NCI-H82 treated with DMSO at 0.1 percent for 48 hours (cell line): ENCODE data around the gene SMPD3.

Source experiments
- DNase-seq: peaks from one replicate; lab custom pipeline; 2025; ENCODE audit not compliant: unreplicated experiment; lab: John Stamatoyannopoulos, UW

Gene SMPD3

DNA sequence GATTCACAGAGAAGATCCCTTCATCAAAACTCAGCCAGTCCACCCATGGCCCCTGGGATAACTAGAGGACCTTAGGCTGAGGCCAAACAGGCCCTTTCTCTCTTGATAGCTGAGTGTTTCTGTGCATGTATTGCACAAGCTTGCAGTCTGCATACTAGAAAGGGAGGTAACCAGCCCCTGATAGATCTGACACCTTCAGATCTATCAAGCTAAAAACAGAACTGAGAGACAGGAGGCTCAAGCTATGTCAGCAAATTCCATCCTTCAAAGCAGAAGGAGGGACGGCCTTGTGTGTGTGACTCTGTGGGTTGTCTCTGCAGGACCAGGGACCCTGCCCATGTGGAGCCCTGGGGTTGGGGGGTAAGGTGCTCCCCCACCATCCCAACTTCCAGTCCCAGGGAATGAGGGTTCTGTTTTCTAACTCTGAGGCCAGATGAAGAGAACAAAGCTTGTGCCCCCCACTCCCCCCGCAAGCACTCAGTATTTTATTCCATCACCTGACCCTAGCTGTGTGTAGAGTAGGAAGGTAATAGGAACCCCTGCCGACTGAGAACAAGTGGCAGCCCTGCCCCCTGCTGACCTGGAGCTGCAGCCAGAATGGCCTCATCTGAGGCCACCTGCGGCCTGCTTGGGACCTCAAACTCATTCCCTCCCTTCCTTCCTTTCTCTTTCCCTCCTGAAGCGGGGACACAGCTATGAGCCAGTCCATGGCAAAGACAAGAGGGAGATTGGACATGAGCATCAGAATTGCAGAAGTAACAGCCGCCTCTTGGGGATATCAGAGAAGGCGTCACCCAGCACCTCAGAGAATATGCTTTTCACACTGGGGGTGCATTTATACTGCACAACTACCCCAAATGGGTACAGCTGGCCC lies 63.8 kb downstream of the SMPD3 start:
- no peak for DNase-seq

DNA sequence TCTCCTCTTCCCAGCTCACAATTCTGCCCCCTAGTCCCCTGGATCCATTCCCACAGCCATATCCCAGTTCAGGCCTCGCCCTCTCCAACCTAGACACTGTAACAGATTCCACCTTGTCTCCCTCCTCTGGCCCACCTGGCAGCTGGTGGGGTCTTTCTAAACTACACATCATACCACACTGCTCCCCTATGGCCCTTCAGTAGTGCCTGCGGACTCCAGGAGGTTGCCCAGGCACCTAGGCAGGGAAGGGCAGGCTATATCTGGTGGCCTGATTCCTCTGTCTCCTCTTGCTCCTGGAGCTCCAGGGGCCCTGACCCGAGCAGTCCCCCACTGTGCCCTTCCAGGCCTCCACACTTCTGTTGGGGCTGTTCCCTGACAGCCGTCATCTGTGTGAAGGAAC lies 64.5 kb downstream of the SMPD3 start:
- DNase-seq = no peak

DNA sequence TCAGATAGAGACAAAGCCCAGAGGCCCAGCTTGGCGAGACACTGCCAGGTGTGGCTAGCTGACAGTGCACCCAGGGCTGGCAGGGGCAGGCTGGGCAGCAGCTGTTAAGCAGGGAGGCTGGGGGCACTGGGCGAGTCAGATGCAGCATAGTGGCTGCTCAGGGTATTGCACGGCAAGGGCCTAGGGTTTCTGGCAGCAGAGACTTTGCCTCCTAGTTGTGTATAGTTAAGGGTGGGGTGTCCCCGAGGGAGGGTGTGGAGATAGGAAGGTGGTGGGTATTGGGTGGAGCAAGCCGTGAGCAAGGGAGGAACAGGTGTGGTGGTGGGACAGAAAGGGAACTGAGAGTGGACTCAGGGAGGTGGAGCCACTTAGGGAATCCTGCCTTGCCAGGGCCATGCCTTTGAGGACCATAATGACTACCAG lies 66.0 kb downstream of the SMPD3 start:
- no peak for DNase-seq

DNA sequence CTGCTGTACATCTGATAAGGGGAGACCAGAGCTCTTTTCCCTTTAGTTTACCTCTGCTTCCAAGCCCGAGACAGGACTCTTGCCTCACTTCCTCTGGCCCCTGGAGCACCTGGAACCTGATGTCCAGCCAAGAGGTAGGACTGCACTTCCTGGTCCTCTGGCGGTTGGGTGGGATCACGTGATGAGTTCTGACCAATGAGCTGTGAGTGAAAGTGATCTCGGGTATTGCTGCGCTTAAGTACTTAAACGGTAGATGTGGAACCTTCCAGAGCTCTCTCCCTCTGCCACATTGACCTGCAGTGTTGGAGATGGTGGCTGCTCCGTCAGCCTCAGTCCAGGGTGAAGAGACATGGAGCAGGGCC lies 67.0 kb downstream of the SMPD3 start:
- no peak for DNase-seq

DNA sequence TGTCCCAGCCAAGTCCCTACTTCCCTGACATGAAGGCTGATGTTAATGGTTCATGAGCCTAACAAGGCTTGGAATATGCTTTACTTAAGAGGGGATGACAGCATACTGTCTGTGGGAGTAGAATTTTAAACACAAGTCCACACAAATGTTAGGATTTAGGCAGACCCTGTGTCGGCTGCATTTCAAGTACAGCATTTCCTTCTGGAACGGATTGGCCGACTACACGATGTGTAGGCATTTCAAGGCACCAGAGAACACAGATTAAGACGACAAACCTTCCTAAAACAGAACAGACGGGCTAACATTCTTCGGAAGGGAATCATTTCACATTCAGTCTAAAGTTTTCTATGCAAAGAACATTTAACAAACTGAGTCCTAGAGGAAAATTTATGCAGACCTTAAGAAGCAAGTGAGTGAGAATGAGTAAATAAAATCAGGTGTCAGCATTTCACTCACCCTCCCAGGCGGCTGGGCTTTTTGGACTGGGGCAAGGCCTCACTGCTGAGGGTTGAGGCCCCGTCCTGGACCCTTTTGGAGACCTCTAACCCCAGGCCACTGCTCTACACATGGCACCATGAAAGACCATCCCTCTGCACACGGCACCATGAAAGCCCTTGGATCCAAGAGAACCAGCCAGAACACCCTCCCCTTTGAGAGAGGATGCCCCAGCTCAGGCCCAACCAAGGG lies 67.5 kb downstream of the SMPD3 start:
- DNase-seq = no peak

- DNase-seq = no peak
These were observed 68.0 kb downstream of the SMPD3 start for GRCh38 chr16:68380348-68380670.

- DNase-seq = no peak
These were observed 68.6 kb downstream of the SMPD3 start for GRCh38 chr16:68379472-68380347.

GRCh38 chr16:68378436-68379415 lies 69.6 kb downstream of the SMPD3 start:
- DNase-seq = no peak

- no peak for DNase-seq
These were observed 70.5 kb downstream of the SMPD3 start for GRCh38 chr16:68377667-68378393.

GRCh38 chr16:68377221-68377620 lies 71.1 kb downstream of the SMPD3 start:
- DNase-seq = no peak

GRCh38 chr16:68376590-68376989 lies 71.7 kb downstream of the SMPD3 start:
- no peak for DNase-seq

- no peak for DNase-seq
These were observed 72.3 kb downstream of the SMPD3 start for GRCh38 chr16:68375801-68376536.

GRCh38 chr16:68374961-68375660 lies 73.2 kb downstream of the SMPD3 start:
- DNase-seq = no peak

GRCh38 chr16:68374246-68374805 lies 74.0 kb downstream of the SMPD3 start:
- no peak for DNase-seq

- DNase-seq = no peak
These were observed 74.6 kb downstream of the SMPD3 start for GRCh38 chr16:68373528-68374245.

DNA sequence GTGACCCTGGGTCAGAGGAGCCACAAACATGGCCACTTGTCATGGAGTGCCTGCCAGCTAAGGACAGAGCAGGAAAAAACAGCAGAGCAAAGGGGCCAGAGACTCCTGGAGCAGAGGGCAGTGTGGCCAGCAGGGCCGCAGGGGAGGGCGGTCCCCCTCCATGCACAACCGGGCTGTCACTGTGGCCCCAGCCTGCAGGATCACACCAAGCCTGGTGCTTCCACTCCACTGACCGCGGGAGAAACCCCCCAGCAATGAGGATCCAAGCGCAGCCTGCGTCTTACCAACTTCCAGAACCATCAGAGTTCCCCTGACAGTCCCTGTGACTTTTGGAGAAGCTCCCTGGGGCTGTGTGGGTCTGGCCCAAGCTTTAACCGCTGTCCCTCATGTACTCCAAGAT lies 75.5 kb downstream of the SMPD3 start:
- DNase-seq = no peak

DNA sequence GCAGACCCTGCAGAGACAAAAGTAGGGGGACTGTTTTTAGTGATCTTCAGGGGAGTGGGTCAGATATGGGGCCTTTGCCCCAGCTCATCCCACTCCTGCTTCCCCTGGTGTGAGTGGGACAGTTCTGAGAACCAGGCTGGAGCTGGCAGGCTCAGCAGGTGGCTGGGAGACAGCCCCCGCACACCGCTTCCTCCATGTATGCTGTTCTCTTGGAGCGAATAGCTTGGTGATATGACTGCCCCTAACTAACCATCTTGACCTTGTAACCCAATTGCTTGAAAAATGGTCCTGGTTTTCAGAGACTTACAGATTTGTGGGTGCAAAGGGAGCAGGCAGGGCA lies 76.0 kb downstream of the SMPD3 start:
- DNase-seq = no peak
